Stimulated activated CD8-positive, alpha-beta memory T cell treated with anti-CD3 and anti-CD28 coated beads, Interleukin-7, amount 100 ng/mL, for 1 hour (primary cell): ENCODE results near the gene TAS2R19.
"Not testable (repeated sequence)": the region's sequence is repeated elsewhere in the genome, so short reads cannot be mapped to it uniquely, and the experiment has no call there.

Source experiments
- DNase-seq, 2 donors: peaks; one replicate each; pipeline ENCODE4 v3.0.0-alpha.2; 2020; ENCODE audit warnings: low read depth in 2 of 2

The TAS2R19 gene

GRCh38 chr12:11022520-11022919, at the start of gene TAS2R19:
TAS2R19 (minus strand) TSS chr12:11022620; CDS start chr12:11022571, 49 bp downstream.
- DNase-seq, result no peak

- no peak for DNase-seq
Observed at GRCh38 chr12:11071414-11071813, 49.0 kb upstream of the TAS2R19 start.

DNA sequence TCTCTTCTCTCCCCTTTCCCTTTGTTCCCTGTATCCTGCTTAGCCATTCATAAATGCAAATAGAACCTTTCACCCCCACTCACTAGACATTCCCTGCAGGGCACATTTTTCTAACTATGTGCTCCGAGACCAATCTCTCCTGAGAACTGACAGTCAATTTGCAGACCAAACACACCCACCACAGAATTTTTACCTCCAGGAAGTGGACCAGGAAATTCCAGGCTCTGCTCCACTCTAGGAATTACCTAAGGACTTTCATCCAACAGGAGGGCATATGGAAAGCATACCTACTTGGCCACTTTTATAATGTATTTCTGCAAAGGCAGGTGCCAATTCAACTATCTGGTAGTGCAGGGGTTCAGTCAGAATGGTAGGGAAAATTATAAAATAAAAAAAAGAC, 48.6 kb upstream of the TAS2R19 start:
- DNase-seq, result no peak

DNA sequence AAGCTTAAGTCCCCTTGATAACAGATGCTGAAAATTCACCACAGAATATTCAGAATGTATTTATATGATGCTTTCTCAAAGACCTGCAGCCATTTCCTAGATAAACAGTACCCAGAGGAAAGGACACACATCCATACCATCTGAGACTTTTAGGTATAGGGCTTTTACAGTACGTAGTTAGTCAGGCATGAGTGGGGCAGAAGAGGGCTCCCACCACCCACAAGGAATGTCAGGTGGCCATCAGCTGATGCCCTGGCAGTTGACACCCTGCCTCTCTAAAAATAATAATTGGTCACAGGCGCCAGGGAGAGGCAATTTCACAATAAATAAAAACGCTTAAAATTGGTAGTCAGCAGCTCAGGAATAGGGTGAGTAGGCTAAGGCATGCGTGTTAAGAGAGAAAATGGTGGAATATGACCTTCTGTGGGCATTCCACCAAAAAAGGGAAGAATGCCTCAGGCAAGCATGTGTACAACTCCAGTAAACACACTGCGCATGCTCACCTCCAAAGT, 47.5 kb upstream of the TAS2R19 start:
- DNase-seq, result no peak

DNA sequence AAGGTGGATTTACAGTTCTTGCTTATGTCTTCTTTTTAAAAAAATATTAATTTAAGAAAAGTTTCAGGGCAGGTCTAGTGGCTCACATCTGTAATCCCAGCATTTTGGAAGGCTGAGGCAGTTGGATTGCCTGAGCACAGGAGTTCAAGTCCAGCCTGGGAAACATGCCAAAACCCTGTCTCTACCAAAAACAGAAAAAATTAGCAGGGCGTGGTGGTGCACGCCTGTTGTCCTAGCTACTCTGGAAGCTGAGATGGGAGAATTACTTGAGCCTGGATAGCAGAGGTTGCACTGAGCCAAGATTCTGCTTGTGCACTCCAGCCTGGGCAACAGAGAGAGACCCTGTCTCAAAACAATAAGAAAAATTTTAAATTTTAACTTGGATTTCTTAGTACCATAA, 45.1 kb upstream of the TAS2R19 start:
- DNase-seq, result no peak

GRCh38 chr12:11062194-11062593, 39.8 kb upstream of the TAS2R19 start, which contains the start of gene TAS2R46:
TAS2R46 (minus strand) TSS chr12:11062294; CDS start chr12:11062294, 0 bp downstream.
- DNase-seq, result not testable (repeated sequence)

DNA sequence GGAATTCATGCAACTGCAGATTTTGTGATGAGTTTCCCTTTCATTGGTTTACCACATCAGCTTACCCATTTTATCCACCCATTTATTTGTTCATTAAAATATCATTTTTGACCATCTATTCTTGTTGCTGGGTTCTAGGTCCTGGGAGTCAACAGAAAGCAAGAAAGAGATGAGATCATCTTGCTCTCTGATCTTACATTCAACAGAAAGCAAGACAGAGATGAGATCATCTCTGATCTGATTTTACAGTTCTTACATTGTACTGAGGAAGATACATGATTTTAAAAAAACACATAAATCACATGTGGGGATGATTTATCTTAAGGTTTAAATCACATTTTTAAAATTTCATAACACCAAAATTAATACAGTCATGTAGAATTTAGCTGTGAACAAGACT, 37.4 kb upstream of the TAS2R19 start:
- DNase-seq, result no peak

DNA sequence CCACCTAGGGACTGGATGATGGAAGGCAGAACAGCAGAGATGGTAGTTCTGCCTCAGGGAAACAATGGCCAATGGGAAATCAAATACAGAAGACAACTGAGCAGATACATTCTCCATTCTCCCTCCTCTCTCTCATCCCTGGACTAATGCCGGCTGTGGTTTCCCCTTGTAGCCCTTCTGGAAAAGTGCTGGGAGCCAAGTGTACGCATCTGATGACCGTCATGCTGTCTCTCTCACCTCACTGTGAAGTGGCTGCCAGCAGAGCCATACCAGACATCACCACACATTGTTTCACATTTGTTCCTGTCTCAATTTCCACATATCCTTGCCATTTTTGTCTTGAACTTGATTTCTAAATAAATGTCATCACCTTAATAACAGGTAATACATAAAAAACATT, 36.6 kb upstream of the TAS2R19 start:
- no peak for DNase-seq

DNA sequence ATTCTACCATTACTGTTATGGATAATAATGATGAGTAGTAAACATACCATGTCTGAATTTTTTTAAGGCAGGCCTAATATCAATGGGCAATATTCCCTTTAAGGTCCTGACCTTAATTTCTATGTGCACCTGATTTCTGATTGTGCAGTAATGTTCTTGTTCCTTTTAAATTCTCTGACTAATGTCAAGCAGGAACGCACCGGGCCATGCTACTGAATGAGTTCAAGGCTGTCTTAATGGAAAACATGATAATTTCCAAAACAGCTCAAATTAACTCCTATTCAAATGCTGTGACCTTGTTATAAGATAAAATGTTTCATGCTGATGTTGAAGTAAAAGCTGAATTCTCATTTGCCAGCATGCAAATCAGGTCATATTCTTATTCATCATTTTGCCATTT, 32.9 kb upstream of the TAS2R19 start:
- DNase-seq, result no peak

- not testable (repeated sequence) for DNase-seq
Observed at GRCh38 chr12:11049806-11050531, 27.5 kb upstream of the TAS2R19 start.

DNA sequence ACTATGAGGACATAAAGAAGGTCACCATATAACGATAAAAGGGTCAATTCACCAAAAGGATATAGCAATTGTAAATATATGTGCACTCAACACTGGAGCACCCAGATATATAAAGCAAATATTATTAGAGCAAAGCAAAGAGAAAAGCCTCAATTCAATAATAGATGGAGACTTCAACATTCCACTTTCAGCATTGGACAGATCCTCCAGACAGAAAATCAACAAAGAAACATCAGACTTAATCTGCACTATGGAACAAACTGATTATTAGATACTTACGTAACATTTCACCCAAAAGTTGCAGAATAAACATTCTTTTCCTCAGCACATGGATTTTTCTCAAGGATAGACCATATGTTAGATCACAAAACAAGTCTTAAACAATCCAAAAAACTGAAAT, 18.9 kb upstream of the TAS2R19 start:
- not testable (repeated sequence) for DNase-seq

- no peak for DNase-seq
Observed at GRCh38 chr12:11040162-11040561, 17.7 kb upstream of the TAS2R19 start.

GRCh38 chr12:11039171-11039570, 16.8 kb upstream of the TAS2R19 start:
- no peak for DNase-seq

GRCh38 chr12:11033959-11034358, 11.5 kb upstream of the TAS2R19 start:
- not testable (repeated sequence) for DNase-seq

- no peak for DNase-seq
Observed at GRCh38 chr12:11031307-11031706, 8.9 kb upstream of the TAS2R19 start, which contains the start of gene TAS2R31. TAS2R31 (minus strand) TSS chr12:11031407; CDS start chr12:11031335, 72 bp downstream.

DNA sequence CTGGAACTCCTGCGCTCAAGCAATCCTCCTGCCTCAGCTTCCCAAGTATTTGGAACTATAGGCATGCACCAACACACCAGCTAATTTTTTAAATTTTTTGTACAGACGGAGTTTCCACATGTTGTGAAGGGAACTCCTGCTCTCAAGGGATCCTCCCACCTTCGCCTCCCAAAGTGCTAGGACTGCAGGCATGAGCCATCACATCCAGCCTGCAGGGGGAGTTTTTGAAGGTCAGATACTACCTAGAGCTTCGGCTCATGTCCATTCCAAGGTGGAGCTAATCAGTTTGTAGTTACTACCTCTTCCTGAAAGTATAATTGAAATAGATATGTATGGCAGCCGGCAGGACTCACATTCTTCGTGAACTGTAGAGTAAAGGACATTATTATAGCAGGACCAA, 3.7 kb upstream of the TAS2R19 start:
- DNase-seq, result no peak

DNA sequence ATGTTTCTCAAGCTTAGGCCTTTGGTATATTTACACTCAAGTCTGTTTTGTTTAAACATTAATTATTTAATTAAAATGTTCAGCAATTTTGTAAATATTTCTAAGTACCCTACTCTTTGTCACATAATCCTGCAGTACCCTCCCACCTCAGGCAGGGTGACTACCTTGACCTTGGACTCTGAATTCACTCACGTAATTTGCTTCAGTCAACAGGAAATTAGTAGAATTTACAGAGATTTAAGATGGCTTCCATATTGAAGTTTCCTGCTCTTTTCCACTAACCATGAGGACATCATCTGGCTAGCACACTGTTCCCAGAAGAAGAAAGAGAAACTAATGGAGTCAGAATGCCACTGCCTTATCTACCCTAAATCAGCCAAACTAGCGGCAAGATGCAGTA, 967 bp upstream of the TAS2R19 start:
- DNase-seq, result no peak

GRCh38 chr12:11016937-11017336, 5.5 kb downstream of the TAS2R19 start:
- no peak for DNase-seq

DNA sequence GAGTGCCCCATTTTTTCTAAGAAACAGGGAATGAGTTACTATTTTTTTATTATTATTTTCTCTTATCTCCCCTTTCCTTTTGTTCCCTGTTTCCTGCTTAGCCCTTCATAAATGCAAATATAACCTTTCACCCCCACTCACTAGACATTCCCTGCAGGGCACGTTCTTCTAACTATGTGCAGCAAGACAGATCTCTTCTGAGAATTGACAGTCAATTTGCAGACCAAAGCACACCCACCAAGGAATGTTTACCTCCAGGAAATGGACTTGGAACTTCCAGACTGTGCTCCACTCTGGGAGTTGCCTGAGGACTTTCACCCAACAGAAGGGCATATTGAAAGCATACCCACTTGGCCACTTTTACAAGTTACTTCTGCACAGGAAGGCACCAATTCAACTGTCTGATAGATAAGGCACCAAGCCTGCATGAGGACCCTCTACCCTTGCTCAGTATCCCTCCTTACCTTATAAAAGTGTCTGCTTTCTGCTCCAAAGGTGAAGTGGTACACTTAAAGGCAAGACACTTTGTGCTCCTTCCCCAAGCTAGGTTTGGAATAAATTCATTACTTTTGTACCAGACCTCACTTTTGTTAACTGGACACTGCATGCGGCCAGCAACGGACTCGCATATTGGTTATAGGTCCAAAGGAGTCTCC, 6.5 kb downstream of the TAS2R19 start:
- DNase-seq, result no peak

DNA sequence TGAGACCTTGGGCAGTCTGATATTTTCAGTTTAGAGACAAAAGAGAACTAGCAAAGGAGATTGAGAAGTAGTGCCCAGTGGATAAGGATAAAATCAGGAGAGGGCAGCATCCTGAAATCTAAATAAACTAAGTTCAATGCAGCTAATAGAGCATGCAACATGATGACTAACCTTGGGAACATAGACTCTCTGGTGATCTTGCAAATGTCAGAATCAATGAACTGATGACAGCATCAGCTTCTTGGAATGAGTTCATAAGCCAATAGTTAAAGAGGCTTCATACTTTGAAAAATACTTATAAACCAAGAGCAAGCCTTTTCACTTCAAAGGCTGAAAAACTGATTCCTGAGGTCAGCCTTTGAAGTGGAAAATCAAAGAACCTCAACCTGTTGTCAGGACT, 8.2 kb downstream of the TAS2R19 start:
- DNase-seq, result no peak

DNA sequence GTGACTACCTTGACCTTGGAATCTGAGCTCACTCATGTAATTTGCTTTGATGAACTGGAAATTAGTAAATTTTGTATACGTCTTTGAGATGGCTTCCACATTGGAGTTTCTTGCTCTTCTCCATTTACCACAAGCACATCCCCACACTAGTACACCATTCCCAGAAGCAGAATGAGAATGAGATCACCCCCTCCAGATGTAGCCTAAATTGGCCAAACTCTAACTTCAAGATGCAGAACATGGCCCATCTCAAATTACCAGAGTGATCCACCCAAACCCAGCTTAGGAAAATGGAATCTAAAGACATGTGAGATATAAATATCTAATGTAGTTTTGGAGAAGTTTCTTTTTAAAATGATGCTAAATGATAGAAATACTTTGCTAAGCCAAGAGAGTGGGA, 14.8 kb downstream of the TAS2R19 start:
- no peak for DNase-seq

- no peak for DNase-seq
Observed at GRCh38 chr12:10998204-10998603, 24.2 kb downstream of the TAS2R19 start, which contains the start of gene TAS2R20. TAS2R20 (minus strand) TSS chr12:10998304; CDS start chr12:10997875, 429 bp downstream.

DNA sequence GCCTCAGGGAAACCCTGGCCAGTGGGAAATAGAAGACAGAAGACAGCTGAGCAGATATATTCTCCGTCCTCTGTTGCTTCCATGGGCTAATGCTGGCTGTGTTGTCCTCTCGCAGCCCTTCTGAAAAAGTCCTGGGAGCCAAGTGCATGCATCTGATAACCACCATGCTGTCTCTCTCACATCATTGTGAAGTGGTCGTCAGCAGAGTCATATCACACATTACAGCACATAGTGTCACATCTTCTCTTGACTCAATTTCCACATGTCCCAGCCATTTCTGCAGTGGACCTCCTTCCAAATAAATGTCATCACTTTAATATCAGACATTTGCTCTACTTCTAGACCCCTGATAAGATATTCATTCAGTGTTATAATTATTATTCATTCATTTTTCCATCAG, 28.1 kb downstream of the TAS2R19 start:
- no peak for DNase-seq
